GM21367 (cell line): Measurements from ENCODE around the gene FOXN3.
"Not testable (repeated sequence)": the region's sequence is repeated elsewhere in the genome, so short reads cannot be mapped to it uniquely, and the experiment has no call there.

Experiments
- ATAC-seq: cut with Tn5 transposase; IDR thresholded peaks from one replicate; pipeline ENCODE4 v1.9.1; 2021; ENCODE audit not compliant: unreplicated experiment

Gene FOXN3

GRCh38 chr14:89111232-89111631 lies 305.8 kb downstream of the FOXN3 start:
- not testable (repeated sequence) for ATAC-seq

GRCh38 chr14:89110110-89110509 lies 306.9 kb downstream of the FOXN3 start:
- no peak for ATAC-seq

GRCh38 chr14:89108608-89109007 lies 308.4 kb downstream of the FOXN3 start:
- no peak for ATAC-seq

GRCh38 chr14:89107626-89108025 lies 309.4 kb downstream of the FOXN3 start:
- no peak for ATAC-seq
